Upper lobe of left lung (tissue), 6 donors: ENCODE results near the gene ARHGAP23. TPM values are rescaled to one million over a fixed set of nuclear protein-coding genes. Genes with fewer than 3 reads are reported as not detected.

Experiments used
- ATAC-seq, 2 donors: fragments of 200-7000 bp; cut with Tn5 transposase; one replicate each; pipeline ENCODE4 v1.9.1; 2022; ENCODE audit warnings: mild to moderate bottlenecking in 2 of 2, moderate library complexity in 2 of 2; ENCODE audit not compliant: low FRiP score in 2 of 2
- DNase-seq, 2 donors: peaks; one replicate each; pipeline ENCODE4 v3.0.0-alpha.2; 2019 to 2020
- H3K27ac ChIP-seq, 4 donors: fragments of 200-600 bp; sonication (generic); one replicate each; pipeline ENCODE4 v1.5.1; 2016 to 2019
- H3K27me3 ChIP-seq, 4 donors: fragments of 200-600 bp; sonication (generic); one replicate each; pipeline ENCODE4 v1.5.1; 2017 to 2019
- H3K36me3 ChIP-seq, 4 donors: fragments of 200-600 bp; sonication (generic); one replicate each; pipeline ENCODE4 v1.5.1; 2016 to 2019
- H3K4me1 ChIP-seq, 4 donors: fragments of 200-600 bp; sonication (generic); one replicate each; pipeline ENCODE4 v1.5.1; 2018 to 2019
- H3K4me3 ChIP-seq, 4 donors: fragments of 200-600 bp; sonication (generic); one replicate each; pipeline ENCODE4 v1.5.1; 2017 to 2019; ENCODE audit warnings: mild to moderate bottlenecking in 2 of 4, moderate library complexity in 1 of 4
- H3K9me3 ChIP-seq, 4 donors: fragments of 200-600 bp; sonication (generic); one replicate each; pipeline ENCODE4 v1.5.1; 2018 to 2019
- EP300 ChIP-seq, 4 donors: sonication (generic); formaldehyde crosslinking; IDR thresholded peaks; one replicate each; pipeline ENCODE4 v1.5.1; 2017; ENCODE audit warnings: antibody characterized with exemption in 4 of 4, control low read depth in 2 of 4
- POLR2A ChIP-seq, 4 donors: fragments of 450-650 bp; IDR thresholded peaks; one replicate each; pipeline ENCODE4 v1.5.1; 2016 to 2017; ENCODE audit warnings: antibody characterized with exemption in 4 of 4, mild to moderate bottlenecking in 2 of 4
- POLR2AphosphoS5 ChIP-seq, 2 donors: sonication (generic); formaldehyde crosslinking; IDR thresholded peaks; one replicate each; pipeline ENCODE4 v1.5.1; 2017; ENCODE audit warnings: antibody characterized with exemption in 2 of 2
- WGBS, 2 donors: methylation state at CpG; one replicate each; pipeline ENCODE4 v1.1.5; 2017 to 2018; 5-methylcytosine and 5-hydroxymethylcytosine counted together
- total RNA-seq, 6 donors: library from RNA; depleted of rRNA in 4 of 6; stranded (reverse); fragments of >200 nt in 4 of 6; gene quantifications; one replicate each; pipeline versions ENCODE4 v1.1.0 to v1.2.1, GENCODE V29; 2016 to 2021
- TF ChIP-seq, protein P1 (sequence below), 6 experiments: fragments of 450-650 bp in 4 of 6; fragments of 200-600 bp in 2 of 6; sonication (generic) in 2 of 6; IDR thresholded peaks; one replicate each; pipeline ENCODE4 v1.5.1; 2016 to 2019; ENCODE audit warnings: antibody characterized with exemption in 6 of 6
- donor health status: DM: no; HTN: no; CAD: no; lungs with moderate emphysema.
- donor health status: DM: no; HTN: yes; CAD: no; lungs with severe emphysema.

ARHGAP23 gene
- total RNA-seq, 6 donors from 2014 or later, result 30.4 to 104 (median 70.1) TPM

DNA sequence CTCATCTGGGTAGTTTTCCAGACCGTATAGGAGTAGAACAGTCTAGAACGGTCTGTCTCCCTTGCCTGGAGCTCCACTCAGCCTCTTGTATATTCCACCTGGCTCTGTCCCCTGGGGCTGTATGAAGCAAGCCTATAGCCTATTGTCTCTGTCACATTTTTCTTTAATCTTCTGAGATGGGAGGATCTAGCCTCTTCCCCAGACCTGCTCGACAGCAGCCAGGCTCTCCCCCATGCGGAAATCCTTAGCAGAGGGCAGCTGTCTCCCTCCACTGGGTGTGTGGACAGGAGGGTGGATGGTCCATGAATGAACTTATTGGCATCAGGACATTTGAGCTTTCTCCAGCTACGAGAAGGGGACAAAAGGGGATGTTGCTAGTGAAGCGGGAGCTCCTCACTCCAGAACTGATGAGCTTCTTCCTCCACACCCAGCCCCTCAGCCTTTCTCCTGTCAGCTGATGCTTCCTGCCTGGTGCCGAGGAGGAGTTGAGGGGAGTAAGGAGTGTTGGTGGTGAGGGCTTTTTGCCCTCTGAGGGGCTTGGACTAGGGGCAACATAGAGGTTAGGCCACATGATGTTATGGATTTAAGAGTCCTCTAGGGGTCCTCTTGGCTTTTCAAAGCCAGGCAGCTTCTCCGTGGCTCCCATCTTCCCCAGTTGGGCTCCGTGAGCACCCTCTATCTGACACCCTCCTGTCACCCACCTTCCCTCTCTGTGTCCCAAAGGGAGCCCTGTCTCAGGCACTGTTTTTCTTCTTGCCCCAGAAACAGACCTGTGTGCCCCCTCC is 28.0 kb downstream of the ARHGAP23 start:
- no peaks in the 10 kb centered on the region for H3K9me3 ChIP-seq
- peak overlapping the region in 3 of 4 donors; percentile 80 to 87 (median 80) for H3K27ac ChIP-seq
- DNase-seq (no peak), ATAC-seq (no peak)
- peaks cover 33 to 52% (median 43%) of the 10 kb centered on the region in 4 donors for H3K4me1 ChIP-seq
- no peak for TF ChIP-seq POLR2AphosphoS5 (IDR thresholded peaks at IDR 0.05)
- TF ChIP-seq POLR2A (IDR thresholded peaks at IDR 0.05), result no peak
- TF ChIP-seq, protein P1, sequence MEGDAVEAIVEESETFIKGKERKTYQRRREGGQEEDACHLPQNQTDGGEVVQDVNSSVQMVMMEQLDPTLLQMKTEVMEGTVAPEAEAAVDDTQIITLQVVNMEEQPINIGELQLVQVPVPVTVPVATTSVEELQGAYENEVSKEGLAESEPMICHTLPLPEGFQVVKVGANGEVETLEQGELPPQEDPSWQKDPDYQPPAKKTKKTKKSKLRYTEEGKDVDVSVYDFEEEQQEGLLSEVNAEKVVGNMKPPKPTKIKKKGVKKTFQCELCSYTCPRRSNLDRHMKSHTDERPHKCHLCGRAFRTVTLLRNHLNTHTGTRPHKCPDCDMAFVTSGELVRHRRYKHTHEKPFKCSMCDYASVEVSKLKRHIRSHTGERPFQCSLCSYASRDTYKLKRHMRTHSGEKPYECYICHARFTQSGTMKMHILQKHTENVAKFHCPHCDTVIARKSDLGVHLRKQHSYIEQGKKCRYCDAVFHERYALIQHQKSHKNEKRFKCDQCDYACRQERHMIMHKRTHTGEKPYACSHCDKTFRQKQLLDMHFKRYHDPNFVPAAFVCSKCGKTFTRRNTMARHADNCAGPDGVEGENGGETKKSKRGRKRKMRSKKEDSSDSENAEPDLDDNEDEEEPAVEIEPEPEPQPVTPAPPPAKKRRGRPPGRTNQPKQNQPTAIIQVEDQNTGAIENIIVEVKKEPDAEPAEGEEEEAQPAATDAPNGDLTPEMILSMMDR (IDR thresholded peaks at IDR 0.05), result no peak
- no peak for TF ChIP-seq EP300 (IDR thresholded peaks at IDR 0.05)
- WGBS, 2 donors, result 69 to 77% methylated on average over 9 of the region's 9 CpGs
- peaks cover 0 to 33% (median 15%) of the 10 kb centered on the region in 4 donors for H3K36me3 ChIP-seq
- no peaks in the 10 kb centered on the region for H3K27me3 ChIP-seq
- H3K4me3 ChIP-seq, result no peak overlapping the region

DNA sequence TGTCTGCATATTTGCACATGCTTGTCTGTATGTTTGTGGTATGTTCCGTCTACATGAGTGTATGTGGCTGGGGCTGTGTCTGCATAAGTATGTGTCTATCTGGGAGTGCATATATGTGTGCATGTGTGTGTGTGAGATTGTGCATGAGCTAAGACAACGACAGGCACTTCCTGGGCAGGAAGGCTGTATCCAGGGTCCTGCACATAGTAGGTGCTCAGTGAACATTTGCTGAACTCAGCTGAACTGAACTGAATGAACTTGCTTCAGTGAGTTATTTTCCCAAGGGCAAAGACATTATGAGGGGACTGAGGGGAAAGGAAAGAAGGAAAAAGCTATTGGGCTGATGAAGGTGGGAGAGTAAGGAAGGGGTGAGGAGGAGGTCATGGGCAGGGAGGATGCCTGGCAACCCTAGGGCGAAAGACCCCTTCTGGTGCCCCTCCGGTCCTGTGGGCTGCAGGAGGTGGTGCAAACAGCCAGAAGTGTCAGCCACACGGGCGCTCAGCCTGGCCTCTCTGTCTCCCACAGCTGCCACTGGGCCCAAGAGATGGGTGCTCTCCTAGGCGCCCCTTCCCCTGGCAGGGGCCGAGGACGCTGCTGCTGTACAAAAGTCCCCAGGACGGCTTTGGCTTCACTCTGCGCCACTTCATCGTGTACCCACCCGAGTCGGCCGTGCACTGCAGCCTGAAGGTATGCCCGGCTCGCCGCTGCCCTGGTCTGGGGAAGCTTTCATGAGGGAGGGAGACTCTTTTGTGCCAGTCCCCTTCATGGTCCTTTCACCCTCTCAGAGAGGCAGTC is 29.5 kb downstream of the ARHGAP23 start:
- TF ChIP-seq POLR2AphosphoS5 (IDR thresholded peaks at IDR 0.05) (no peak), POLR2A (IDR thresholded peaks at IDR 0.05) (no peak), EP300 (IDR thresholded peaks at IDR 0.05) (no peak)
- TF ChIP-seq, protein P1 (IDR thresholded peaks at IDR 0.05), result no peak
- Histone ChIP-seq H3K4me1 (peaks cover 18 to 37% (median 28%) of the 10 kb centered on the region in 4 donors), H3K27me3 (no peaks in the 10 kb centered on the region), H3K9me3 (no peaks in the 10 kb centered on the region), H3K27ac (no peak overlapping the region), H3K4me3 (no peak overlapping the region), H3K36me3 (peaks cover 0 to 41% (median 16%) of the 10 kb centered on the region in 4 donors)
- ATAC-seq (no peak), DNase-seq (no peak)
- WGBS, 2 donors, result 81 to 97% methylated on average over 17 to 18 of the region's 18 CpGs

DNA sequence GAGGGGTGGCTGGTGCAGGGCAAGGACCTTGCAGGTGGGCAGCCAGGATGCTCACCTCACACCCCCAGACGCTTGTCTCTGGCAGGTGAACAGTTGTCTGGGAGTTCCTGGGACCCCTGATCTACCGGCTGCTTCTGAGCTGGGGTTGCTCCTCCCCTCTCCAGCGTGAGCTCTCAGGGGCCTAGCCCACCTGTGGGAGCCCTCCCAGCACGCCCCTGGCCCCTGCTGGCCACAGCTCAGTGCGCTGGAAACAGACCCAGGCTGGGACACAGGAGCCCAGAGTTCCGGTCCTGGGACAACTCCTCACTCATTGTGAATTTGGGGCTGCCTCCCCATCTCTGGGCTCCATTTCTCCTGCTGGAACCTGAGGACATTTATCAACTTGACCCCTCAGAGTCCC is 30.3 kb downstream of the ARHGAP23 start:
- no peaks in the 10 kb centered on the region for H3K27me3 ChIP-seq
- no peaks in the 10 kb centered on the region for H3K9me3 ChIP-seq
- H3K36me3 ChIP-seq, result peaks cover 0 to 49% (median 21%) of the 10 kb centered on the region in 4 donors
- 88 to 100% methylated on average over 2 to 6 of the region's 6 CpGs for WGBS, 2 donors
- ATAC-seq (no peak), DNase-seq (no peak)
- H3K4me3 ChIP-seq, result no peak overlapping the region
- no peak overlapping the region for H3K27ac ChIP-seq
- H3K4me1 ChIP-seq, result peaks cover 20 to 32% (median 24%) of the 10 kb centered on the region in 4 donors
- TF ChIP-seq, protein P1 (IDR thresholded peaks at IDR 0.05), result no peak
- TF ChIP-seq POLR2AphosphoS5 (IDR thresholded peaks at IDR 0.05), result no peak

DNA sequence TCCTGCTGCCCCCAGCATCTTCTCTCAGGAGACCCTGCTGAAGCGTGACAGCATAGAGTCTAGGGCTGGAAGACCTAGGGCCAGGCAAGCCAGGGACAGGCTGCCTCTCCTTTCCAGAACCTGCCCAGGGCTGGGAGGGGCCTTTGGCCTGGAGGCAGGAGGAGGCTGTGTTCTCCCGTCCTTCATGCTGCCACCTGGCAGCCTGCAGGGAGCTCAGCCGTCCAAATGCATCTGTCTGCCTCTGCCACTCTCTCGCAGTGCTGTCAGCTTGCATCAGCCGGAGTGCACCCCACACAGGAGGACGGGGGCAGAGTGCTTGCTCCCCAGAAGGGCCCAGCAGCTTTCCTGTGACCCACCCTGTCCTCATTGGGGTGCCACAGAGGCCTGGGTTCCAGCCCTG is 31.3 kb downstream of the ARHGAP23 start:
- no peak overlapping the region for H3K27ac ChIP-seq
- no peaks in the 10 kb centered on the region for H3K9me3 ChIP-seq
- WGBS, 2 donors, result 63% methylated on average over 6 of the region's 6 CpGs; no CpG with 5 or more reads in 1 of the 2 donors
- no peak for DNase-seq
- no peak overlapping the region for H3K4me3 ChIP-seq
- ATAC-seq, result no peak
- H3K27me3 ChIP-seq, result no peaks in the 10 kb centered on the region
- peaks cover 21 to 35% (median 30%) of the 10 kb centered on the region in 4 donors for H3K4me1 ChIP-seq
- peaks cover 0 to 57% (median 21%) of the 10 kb centered on the region in 4 donors for H3K36me3 ChIP-seq
- TF ChIP-seq EP300 (IDR thresholded peaks at IDR 0.05), result no peak
- no peak for TF ChIP-seq POLR2A (IDR thresholded peaks at IDR 0.05)
- TF ChIP-seq POLR2AphosphoS5 (IDR thresholded peaks at IDR 0.05), result no peak
- TF ChIP-seq, protein P1 (IDR thresholded peaks at IDR 0.05), result no peak
